ENCODE measurements around the gene NKPD1.
A peak's percentile ranks its signal among the peaks of the same experiment; 100 is the strongest.

NKPD1 gene

DNA sequence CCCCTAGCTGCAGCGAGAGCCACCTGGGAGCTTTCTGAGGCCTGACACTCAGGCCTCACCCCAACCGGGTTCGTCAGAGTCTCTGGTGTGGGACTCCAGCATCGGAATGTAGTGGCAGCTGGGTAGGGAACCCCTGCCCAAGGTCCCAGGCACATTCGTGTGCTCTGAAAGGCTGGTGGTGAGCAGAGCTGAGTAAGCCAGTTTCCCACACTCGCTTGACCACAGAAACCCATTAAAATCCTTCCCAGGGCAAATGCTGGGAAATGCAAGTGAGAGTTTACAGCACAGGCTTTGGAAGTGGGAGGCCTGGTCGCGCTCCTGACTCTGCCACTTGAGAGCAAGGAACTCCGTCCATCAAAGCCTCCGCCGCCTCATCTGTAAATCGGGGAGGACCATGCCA, 13.0 kb upstream of the NKPD1 start:
- no peak for DNase-seq (ENCODE audit: low spot score)

DNA sequence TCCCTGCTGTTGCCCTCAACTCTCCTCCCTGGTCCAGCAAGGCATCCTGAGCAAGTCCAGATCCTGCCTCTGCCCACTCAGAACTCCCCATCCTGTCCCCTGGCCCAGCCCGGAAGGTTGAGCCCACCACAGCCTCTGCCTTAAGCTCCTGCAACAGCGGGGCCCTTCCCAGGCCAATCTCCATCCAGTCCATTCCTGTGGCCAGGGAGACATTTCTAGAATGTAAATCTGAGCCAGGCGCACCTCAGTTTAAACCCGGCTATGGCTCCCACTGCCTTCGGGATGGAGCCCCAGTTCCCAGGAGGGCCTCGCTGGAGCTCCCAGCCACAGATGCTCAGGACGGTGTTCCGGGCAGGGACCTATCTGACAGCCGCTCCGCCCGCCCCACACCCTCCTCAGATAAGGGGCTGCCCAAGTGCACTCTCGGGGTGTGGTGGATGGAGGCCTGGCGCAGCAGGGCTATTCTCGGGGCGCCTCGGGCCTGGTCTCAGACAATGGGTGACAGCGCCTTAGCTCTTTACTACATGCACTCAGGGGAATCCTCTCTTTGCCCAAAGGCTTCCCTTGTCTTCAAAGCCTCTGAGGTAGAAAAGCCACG, 11.9 kb upstream of the NKPD1 start:
- peak; percentile 16 for DNase-seq (ENCODE audit: low spot score)

DNA sequence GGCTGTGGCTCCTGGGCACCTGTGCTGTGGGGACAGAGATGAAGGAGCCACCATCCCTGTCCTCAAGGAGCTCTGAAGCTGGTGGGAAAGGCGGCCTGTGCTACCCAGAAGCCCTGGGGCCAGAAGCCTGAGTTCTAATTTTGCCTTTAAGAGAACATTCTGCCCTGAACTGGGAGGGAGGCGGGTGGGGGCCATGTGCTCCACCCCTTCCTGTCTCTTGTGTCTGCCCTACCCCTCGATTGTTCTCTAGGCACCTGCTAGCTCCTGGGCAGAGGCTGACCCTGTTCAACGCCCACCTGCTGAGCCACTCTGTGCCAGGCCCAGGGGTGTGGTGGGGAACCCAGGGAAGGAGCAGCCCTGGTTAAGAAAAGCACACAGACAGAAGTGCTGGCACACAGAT, 11.4 kb upstream of the NKPD1 start:
- no peak for DNase-seq (ENCODE audit: low spot score)

DNA sequence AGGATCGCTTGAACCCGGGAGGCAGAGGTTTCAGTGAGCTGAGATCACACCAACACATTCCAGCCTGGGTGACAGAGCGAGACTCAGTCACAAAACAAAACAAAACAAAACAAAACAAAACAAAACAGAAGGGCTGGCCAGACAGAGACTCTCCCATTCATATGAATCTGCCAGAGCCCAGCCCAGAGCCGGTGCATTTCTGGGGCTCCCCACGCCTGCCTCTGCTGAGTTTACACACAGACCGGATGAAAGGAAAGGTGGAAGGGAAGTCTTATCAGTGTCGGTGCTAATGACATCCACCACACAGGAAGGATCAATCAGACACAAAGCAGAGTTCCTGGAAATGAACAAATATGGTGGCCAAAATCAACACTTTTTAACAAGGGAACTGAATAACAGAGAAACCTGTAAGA, 10.4 kb upstream of the NKPD1 start:
- no peak for DNase-seq (ENCODE audit: low spot score)

DNA sequence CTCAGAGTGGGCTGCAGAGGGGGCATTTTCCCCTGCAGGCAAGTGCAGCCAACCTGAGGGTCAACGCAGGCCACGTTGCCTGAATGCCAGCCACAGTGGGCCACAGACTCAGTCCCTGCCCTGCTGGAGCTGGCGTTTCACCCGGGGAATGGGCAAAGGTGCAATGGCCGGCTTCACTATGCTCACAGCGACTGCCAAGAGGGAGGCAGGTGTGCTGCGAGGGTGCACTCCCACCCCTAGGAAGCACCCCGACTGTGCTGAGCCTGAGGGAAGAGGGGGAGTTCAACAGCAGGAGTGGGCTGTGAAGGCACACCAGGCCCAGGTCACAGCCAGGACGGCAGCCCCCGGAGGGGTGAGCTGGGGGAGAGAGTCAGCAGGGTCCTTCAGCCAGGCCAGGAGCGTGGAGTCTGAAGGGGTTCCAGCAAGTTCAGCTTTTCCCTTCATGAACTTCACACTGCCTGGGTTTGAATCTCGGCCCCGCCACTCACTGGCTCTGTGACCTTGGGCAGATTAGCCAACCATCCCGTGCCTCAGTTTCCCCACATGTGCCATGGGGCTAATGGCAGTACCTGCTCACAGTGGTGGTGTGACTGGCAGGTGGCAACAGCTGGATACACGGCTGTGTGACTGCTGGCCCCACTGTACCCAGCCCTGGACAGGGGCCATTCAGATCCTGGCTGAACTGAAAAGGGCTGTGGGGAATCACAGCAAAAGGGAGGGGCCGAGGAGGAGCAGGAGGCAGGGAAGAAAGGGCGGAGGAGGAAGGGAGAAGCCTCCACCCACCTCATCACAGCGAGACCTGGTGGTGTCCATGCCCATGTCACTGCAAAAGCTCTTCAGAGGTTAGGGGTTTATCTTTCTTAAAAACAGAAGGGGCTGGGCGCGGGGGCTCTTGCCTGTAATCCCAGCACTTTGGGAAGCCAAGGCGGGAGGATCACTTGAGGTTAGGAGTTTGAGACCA, 9.6 kb upstream of the NKPD1 start:
- DNase-seq (ENCODE audit: low spot score) = no peak

DNA sequence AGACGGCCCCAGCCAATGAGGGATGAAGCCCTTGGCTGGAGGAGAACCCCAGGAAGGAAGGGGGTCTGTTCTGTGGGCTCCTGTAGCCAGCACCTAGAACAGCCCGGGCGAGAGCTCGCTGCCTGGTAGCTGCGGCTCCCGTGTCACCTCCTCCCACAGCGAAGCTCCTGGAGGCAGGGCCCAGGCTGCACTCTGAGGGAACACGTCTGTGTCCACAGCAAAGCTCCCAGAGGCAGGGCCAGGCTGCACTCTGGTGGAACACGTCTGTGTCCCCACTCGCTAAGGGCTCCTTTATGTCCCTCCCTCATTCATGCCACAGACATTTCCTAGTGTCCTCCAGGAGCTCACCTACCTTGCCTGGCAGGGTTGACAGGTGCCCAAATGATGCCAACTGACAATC, 8.8 kb upstream of the NKPD1 start:
- no peak for DNase-seq (ENCODE audit: low spot score)

DNA sequence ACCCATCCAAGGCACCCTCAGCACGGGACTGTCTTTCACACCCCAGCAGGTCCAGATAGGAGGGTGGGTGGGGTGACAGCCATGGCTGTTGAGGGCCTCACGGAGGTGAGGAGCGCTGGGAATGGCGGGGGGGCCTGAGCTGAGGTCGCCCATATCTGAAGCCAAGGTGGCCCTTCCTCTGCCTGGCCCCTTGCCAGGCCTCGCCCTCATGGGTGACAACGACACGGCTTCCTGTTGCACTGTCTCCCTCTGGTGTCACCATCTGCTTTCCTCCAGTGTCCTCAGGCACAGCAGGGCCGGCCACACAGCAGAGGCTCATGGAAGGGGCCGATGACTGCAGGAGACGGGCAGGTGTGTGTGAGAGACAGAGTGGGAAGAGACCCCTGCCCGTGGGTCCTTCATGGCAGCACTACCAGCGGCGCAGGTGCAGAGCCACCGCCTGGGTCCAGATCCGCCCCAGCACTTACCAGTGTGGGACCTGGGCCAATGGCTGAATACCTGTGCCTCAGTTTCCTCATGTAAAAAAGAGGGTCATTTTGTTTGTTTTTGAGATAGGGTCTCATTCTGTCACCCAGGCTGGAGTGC, 8.1 kb upstream of the NKPD1 start:
- DNase-seq (ENCODE audit: low spot score) = no peak

DNA sequence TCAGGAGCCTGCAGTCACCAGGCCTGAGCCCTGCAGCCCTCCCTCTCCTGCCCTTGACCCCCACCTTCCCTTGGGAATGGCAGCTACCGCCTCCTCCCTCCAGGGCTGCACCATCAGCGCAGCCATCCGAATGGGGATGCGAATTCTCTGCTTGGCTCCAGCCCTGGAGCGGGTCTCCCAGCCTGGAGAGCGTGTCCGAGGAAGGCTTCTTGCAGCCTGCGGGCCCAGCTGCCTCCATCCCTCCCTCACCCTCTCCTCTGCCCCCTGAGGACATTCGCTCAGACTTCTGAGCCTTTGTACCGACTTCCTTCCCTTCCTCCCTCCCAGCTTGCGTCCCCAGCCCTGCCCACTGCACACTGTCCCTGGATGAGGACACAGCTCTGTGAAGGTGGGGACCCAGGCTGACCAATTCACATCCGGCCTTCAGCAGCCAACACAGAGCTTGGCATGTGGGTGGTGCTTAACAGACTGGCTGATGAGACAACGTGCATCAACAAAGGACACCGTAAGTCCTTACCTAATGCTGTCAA, 6.0 kb upstream of the NKPD1 start:
- DNase-seq (ENCODE audit: low spot score) = no peak

DNA sequence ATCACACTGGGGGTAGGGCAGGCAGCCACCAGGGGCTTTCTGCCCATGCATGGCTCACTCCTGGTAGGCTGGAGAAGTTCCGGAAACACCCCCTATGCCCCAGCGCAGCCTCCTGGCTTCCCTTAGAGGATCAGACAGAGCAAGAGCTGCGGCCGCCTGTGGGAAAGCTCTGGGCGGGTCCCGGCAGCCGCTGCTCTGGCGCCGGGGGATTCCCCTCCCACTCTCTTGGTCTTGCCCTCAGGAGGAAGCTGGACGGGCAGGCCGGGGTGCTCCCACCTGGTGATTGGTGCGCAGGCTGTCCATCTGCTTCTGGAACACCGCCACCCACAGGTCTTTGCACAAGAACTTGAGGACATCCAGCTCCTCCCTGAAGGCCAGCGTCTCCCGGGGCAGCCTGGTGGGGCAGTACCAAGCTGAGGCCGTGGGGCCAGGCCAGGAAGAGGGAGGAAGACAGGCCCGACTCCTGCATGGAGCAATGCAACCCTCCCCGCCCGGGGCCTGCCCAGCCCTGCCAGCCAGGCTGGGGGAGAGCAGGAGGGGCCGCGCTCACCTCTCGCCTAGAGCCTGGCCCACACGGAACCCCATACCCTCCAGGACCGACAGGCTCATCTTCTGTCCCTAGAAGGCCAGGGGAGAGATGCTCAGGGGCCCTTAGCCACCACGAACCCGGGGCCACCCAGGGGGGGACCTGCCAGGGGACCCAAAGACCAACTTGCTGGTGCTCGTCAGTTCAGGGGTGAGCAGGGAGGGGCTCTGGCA, 4.0 kb upstream of the NKPD1 start:
- no peak for DNase-seq (ENCODE audit: low spot score)

DNA sequence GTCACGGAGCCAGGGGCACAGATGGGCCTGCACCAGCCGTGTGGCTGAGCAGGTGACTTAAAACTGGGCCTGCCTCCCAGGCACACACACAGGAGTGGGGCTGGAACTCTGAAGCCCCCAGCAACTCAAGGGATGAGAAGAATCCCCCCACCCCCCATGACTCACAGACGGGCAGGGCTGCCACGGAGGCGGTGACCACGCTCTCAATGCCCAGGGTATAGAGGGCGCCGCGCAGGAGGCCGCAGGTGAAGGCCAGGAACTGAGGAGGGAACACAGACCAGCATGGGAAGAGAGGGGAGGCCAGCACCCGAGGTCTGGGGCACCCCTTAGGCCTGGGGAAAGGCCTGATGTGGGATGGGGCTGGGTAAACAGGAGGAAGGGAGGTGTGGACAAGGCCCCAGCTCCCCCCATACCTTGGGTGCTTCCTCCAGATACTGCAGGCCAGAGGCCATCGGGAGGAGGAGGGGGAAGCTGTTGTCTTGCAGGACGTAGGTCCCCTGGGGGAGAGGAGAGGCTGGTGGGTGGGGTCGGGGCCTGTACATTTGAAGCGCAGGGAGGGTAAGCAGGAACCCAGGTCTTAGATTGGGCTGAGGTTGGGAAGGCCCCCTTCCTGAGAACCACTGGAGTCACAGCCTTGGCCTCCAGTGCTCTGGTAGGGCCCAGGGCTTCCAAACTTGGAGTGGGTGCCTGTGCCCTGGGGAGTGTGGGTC, 3.1 kb upstream of the NKPD1 start:
- no peak for DNase-seq (ENCODE audit: low spot score)

DNA sequence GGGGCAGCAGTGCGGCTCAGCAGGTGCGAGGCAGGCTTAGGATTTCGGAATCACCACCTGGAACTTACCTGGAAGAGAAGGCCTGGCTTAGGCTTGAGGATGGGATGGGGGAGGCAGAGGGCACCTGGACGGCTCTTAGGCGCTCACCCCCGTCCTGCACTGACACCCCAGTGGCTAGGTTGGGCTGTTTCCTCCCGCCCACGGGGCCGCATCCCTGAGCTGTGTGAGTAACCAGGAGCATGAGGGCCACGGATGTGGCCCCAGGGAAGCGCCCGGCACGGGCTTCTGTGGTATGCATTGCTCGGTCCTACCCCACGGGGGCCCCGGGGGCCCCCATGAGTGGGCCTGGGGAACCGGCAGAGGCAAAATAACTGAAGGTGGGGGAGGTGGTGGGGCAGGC, 2.4 kb upstream of the NKPD1 start:
- no peak for DNase-seq (ENCODE audit: low spot score)

DNA sequence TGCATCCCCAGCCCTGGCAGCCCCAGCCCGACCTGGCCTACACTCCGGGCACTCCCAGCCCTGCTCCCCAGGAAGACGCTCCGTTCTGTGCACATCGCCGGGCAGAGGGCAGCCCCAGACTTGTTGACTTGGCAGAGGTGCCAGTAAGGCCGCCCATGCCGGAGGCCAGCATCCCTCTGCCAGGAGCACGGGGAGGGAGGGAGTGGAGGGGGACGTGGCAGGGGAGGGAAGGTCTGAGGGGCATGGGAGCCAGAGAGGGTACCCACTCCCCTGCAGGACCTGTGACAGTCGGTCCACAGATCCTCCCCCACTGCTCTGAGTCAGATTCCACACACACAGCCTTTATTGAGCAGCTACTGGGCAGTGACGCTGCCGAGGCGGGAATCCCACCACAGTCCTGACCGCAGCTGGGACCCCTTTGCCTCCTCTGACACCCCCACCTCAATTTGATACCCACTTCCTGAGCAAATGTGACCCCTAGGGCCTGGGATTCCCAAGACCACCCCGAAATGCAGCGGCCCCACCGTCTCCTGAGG, 1.9 kb upstream of the NKPD1 start:
- DNase-seq (ENCODE audit: low spot score) = no peak

DNA sequence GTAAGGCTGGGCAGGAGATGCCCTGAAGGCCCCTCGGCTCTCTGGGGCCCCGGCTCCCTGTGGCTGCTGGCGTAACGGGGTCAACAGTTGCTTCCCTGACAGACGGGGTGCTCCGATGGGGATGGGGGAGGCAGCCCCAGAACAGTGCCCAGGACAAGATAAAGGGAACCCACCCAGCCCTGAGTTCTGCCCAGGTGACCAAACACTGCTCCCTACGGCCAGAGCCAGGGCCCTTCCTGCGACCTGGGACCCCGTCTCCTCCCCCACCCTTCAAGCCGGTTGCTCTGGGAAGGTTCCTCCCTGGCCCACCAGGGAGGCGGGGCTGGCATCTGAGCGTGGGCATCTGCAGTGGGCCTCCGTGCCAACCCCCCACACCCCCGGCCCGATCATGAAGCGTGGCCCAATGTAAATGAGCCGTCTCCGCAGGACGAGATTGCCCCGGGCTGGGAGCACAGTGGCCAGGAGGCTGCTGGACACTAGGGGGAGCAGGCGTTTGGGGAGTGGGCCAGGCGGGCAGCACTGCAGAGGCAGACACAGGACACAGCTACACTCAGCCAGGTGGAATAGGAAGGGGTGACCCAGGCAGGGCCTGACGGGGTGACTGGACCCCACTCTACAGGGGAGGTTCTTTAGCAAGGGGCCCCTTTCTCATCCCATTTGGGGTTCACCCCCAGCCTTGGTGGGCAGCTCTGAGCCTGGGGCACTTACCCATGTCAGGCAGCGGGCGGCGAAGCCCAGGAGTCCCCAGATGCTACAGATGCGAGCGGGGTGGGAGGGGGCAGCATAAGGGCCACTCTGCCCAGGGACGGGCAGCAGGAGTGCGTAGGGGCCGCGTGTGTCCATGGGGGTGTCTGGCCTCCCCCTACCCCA, 1.2 kb upstream of the NKPD1 start:
- DNase-seq (ENCODE audit: low spot score) = no peak

DNA sequence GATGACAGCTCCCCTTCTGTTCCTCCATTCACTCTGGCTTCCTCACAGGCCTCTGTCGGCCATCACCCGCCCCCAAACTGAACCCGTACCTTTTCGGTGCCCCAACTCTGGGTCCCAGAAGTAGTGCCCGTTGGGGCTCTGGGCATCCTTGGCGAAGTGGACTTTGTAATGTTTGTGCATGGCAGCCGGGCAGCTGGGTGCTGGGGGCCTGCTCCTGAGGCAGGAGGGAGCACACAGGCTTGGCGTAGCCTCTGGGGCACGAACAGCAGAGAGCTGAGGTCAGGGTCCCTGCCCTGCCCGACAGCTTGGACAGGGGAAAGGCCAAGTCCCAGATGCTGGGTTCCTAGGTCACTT, 834 bp downstream of the NKPD1 start:
- no peak for DNase-seq (ENCODE audit: low spot score)

DNA sequence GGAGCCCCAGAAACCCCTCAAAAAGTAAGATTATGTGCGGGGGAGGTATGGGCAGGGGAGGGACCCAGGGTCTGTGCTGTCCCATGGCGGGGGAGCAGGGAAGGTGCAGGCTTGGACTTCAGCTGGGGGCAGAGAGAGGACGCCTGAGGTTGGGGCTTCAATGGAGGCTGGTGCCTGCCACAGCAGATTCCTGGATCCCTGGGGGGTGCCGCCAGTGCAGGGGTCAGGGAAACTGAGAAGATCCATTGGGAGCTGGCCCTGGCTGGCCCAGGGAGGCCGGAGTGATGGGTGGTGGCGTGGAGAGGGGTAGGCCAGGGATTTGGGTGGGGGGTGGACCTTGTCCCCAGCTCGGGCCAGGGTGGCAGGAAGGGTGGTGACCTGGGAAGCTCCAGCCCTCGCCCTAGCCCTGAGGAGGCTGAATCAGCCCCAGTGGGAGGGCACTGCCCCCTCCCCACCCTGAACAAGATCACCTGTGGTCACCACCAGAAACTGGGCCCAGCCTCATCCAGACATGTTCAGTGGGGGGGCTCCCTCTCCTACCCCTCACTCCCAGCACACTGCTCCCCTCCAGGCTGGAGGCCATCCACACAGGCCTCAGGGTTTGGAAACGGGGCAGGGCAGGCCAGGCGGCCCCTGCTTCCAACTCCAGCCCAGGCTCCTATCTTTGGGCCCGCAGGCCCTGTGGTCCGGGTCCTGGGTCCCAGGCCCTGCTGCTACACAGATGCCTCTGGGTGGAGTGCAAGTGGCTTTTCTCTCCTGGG, 1.4 kb downstream of the NKPD1 start:
- no peak for DNase-seq (ENCODE audit: low spot score)

DNA sequence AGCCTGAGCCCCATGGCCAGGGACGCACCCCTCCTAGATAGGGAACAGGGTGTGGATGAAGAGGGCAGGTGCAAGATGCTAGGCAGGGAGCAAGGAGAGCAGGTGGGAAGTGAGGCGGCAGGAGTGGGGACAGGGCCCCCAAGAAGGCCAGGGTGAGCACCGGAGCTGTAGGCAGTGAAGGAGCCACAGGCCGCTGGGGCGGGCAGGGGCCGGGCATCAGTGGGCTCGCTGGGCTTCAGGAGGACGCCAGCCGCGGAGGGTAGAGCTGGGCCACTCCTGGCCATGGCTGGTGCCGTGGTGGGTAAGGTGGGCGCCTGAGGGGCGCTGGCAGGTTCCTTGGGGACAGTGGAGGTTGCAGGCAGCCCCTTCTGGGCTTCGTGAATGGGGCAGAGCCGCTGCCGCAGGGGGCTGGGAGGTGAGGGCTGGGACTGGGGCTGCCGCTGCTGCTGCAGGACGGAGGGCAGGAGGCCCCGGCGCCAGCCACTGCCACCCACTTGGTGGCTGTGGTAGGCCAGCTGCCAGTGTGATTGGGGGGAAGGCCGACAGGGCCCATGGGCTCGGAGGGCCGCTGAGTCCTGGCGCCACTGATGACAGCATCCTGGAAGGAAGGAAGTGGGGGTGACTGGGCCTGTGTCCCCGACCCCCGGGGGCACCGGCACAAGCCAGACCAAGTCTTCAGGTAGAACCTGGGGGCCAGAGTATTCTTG, 2.1 kb downstream of the NKPD1 start:
- no peak for DNase-seq (ENCODE audit: low spot score)

DNA sequence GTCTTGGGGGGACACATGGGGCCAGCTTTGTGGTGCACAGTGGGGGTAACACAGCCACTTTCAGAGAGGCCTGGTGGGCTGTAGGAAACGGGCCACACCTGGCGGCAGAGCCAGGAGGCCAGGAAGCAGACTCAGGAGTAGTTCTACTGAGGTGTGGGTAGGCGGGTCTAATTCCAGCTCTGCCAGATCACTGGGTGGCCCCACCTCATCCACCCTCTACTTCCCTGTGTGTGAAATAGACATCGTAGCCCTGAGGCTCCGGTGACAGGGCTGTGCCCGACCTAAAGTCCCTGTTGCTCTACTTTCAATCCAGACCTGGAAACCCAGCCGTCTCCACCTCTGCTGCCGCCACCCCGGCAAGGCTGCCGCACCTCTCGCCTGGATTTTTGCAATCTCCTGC, 4.0 kb downstream of the NKPD1 start:
- DNase-seq (ENCODE audit: low spot score) = no peak

DNA sequence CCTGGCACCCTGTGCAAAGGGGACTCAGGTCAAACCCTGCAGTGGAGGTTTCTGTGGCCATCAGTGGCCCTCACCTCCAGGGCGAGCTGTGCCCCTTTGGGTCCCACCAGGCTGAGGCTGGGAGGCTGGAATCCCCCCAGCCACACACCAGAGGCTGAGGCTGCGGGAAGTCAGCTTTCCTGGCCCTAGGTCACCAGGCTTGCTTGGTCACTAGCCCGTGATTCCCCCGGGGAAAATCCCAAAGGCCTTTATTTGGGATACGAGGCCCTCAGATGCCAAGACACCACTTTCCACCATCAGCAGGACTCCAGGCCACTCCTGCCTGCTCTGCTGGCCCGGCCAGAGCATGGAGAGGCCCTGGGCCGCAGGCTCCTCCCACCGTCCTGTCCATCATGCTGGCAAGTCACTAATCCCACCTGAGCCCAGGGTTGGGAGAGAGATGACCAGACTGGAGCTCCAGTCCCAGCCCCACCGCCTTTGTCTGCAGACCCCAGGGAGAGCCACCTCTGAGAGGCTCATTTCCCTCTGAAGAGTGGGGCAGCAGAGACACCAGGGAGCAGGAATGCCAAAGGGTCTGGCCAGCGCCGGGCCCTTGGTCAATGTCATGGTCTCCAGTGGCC, 4.7 kb downstream of the NKPD1 start:
- DNase-seq (ENCODE audit: low spot score) = no peak

Data from hematopoietic multipotent progenitor cell treated with erythropoietin and hydrocortisone succinate and interleukin-3 and kit ligand, for 15 days (in vitro differentiated cells).